Mucosa of stomach (tissue), 1 donor: ENCODE measurements around the gene DNMT1.

Source experiments
- H3K27me3 ChIP-seq: one replicate; pipeline ENCODE4 v1.7.0; 2013; ENCODE audit warnings: mild to moderate bottlenecking, low read length; ENCODE audit not compliant: control insufficient read depth, insufficient read depth
- H3K36me3 ChIP-seq: one replicate; pipeline ENCODE4 v1.7.0; 2013; ENCODE audit warnings: low read length; ENCODE audit not compliant: control insufficient read depth, insufficient read depth
- H3K4me1 ChIP-seq: one replicate; pipeline ENCODE4 v1.7.0; 2013; ENCODE audit warnings: mild to moderate bottlenecking, low read length; ENCODE audit not compliant: control insufficient read depth, insufficient read depth
- H3K4me3 ChIP-seq: one replicate; pipeline ENCODE4 v1.7.0; 2013; ENCODE audit warnings: low read length
- H3K9ac ChIP-seq: one replicate; pipeline ENCODE4 v1.7.0; 2013; ENCODE audit warnings: mild to moderate bottlenecking, low read length, moderate library complexity
- H3K9me3 ChIP-seq: one replicate; pipeline ENCODE4 v1.7.0; 2013; ENCODE audit warnings: mild to moderate bottlenecking, low read length, moderate library complexity; ENCODE audit not compliant: control insufficient read depth
- donor health status: Pancreatic carcinoma.

DNMT1 gene

DNA sequence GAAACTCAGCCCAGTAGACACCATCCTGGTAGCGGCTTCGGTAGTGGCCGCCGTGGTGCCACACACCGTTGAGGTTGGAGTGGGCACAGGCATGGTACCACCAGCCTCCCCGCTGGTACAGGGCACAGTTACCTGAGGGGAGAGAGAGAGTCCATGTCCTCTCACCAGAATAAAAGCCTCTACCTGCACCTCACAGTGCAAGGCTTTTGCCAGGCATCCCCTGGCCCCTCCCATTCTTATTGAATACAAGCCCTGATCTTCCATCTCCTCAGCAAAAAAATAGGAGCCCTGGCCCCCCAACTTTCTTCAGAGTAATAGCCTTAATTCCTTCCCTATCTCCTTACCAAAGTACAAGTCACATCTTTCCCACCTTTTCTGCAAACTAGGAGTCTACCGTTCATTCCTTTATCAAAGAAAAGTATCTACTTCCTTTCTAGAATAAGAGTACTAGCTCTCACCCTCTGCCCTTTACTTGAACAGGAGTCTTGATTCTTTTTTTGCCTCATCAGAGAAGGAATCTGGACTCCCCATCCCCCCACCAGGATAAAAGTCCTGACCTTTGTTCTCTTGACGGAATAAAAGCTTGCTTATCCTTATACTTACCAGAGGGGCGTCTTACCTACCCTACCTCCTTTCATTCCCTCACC lies 102.0 kb downstream of the DNMT1 start:
- Histone ChIP-seq H3K4me1 (peaks cover 4% of the 10 kb centered on the region), H3K36me3 (no peaks in the 10 kb centered on the region), H3K4me3 (no peak overlapping the region), H3K9me3 (no peaks in the 10 kb centered on the region), H3K9ac (no peak overlapping the region), H3K27me3 (no peaks in the 10 kb centered on the region)

DNA sequence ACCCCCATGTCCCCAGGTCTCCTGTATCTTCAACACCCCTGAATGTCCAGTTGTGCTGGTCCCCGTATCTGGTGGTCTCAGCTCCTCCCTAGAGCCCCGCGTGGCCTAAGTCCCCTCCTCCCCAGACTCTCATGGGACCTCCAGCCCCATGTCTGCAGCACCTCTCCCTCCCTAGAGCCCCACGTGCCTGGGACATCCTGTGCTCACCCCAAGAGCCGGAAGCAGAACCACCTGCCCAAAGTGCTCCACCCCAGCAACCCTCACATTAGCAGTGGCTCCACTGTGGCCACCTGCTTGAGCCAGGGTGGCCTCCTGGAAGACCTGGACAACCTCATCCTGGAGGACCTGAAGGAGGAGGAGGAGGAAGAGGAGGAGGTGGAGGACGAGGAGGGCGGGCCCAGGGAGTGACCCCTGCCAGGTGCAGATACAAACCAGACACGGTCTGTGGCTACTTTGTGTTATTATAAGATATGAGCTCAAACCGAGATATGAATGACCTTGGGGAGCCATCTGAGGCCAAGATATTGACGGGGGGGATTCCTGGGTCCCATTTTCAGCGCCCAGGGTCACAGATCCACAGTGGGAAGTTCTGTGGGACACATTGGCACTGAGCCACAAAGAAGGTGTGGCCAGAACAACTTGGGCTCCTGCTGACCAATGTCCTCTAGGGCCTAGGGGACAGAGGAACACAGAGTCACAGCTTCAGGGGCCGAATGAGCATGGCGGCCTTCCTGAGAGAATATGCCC lies 102.7 kb downstream of the DNMT1 start:
- Histone ChIP-seq H3K36me3 (no peaks in the 10 kb centered on the region), H3K9ac (no peak overlapping the region), H3K4me1 (peaks cover 4% of the 10 kb centered on the region), H3K27me3 (no peaks in the 10 kb centered on the region), H3K4me3 (no peak overlapping the region), H3K9me3 (no peaks in the 10 kb centered on the region)

DNA sequence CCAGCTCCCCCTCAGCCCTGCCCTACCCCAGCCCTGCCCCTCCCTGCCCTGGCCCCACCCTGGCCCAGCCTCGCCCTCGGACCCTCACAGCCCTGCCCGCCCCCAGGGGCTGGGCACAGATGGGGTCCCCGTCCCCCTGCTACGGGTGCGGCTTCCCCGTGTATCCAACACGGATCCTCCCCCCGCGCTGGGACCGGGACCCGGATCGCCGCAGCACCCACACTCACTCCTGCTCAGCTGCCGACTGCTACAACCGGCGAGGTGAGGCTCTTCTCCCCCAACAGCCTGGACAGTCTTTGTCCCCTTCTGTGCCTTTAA lies 103.4 kb downstream of the DNMT1 start:
- Histone ChIP-seq H3K9me3 (no peaks in the 10 kb centered on the region), H3K36me3 (no peaks in the 10 kb centered on the region), H3K9ac (no peak overlapping the region), H3K4me1 (peaks cover under 1% of the 10 kb centered on the region), H3K27me3 (no peaks in the 10 kb centered on the region), H3K4me3 (no peak overlapping the region)

DNA sequence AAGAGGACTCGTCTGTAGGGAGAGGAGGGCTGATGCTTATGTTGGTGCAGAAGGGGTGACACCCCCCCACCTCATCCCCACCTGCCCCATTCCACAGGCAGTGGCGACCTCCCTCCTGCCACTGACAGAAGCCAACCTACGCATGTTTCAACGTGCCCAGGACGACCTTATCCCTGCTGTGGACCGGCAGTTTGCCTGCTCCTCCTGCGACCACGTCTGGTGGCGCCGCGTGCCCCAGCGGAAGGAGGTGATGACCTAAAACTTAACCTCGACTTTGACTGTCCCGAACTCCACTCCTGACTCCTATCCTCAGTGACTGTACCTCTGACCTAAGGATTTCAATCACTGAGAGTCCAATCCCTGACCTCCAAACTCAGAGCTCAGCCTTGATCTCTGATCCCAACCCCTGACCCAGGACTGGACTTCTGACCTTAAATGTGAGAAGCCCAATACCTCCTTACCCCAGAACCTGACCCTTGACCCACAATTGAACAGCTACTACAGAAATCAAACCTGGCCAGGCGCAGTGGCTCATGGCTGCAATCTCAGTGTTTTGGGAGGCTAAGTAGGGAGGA lies 104.9 kb downstream of the DNMT1 start:
- no peaks in the 10 kb centered on the region for H3K27me3 ChIP-seq
- peaks cover 5% of the 10 kb centered on the region for H3K4me1 ChIP-seq
- no peaks in the 10 kb centered on the region for H3K9me3 ChIP-seq
- no peaks in the 10 kb centered on the region for H3K36me3 ChIP-seq
- no peak overlapping the region for H3K4me3 ChIP-seq
- H3K9ac ChIP-seq = no peak overlapping the region

DNA sequence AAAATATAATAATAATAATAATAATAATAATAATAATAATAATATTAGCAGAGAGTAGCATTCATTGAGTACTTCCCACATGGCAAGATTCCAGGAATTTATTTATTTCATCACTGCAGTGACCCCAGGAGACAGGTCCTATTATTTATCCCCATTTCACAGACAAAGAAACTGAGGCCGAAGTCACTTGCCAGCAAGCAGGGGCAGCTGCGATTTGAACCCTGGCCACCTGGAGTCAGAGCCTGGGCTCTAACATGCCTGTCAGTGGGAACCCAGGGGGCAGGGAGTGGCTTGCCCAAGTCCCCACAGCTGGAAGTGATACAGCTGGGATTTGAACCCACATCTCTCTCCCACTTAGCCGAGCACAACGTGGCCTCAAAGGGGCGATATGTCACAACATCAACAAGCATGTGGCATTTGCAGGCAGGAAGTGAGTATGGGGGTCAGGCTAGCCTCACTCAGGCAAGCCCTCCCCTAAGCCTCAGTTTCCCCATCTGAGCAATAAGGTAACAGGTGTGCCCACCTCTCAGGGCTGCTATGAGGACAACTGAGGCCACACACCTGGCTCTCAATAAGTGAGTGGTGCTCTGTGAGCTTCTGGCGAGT lies 105.7 kb downstream of the DNMT1 start:
- Histone ChIP-seq H3K9me3 (no peaks in the 10 kb centered on the region), H3K27me3 (no peaks in the 10 kb centered on the region), H3K4me1 (peaks cover 5% of the 10 kb centered on the region), H3K36me3 (no peaks in the 10 kb centered on the region), H3K9ac (no peak overlapping the region), H3K4me3 (no peak overlapping the region)

DNA sequence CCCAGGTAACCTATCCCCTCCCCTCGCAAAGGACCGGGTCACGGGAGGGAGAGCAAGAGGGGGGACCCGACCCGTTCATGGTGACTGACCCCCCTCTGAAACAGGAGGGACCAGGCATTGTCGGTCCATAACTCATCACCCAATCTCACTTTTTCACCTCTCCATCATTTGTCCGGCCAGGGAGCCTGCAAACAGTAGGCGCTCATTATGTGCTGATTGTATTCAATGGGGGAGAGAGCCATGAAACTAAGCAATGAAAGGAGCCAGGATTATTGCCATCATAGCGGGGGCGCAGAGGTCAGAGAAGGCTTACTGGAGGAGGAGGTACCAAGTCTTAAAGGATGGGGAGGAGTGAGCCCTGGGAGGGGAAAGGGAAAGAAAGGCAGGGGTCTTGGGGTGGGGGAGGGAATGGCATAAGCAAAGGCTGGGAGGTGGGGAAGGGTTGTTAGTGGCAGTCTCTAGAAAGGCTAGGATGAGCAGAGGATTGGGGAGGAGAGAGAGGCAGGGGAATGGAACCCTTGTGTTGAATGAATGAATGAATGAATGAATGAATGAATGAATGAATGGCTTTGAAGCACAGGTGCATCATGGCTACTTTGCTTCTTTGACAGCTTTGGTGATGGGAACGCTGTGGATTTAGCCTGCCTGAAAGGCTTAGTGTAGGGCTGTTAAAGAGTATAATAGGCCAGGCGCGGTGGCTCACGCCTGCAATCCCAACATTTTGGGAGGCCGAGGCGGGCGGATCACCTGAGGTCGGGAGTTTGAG lies 107.3 kb downstream of the DNMT1 start:
- Histone ChIP-seq H3K9me3 (no peaks in the 10 kb centered on the region), H3K27me3 (no peaks in the 10 kb centered on the region), H3K36me3 (no peaks in the 10 kb centered on the region), H3K9ac (peak overlapping the region; percentile 92), H3K4me3 (no peak overlapping the region), H3K4me1 (peaks cover 5% of the 10 kb centered on the region)

DNA sequence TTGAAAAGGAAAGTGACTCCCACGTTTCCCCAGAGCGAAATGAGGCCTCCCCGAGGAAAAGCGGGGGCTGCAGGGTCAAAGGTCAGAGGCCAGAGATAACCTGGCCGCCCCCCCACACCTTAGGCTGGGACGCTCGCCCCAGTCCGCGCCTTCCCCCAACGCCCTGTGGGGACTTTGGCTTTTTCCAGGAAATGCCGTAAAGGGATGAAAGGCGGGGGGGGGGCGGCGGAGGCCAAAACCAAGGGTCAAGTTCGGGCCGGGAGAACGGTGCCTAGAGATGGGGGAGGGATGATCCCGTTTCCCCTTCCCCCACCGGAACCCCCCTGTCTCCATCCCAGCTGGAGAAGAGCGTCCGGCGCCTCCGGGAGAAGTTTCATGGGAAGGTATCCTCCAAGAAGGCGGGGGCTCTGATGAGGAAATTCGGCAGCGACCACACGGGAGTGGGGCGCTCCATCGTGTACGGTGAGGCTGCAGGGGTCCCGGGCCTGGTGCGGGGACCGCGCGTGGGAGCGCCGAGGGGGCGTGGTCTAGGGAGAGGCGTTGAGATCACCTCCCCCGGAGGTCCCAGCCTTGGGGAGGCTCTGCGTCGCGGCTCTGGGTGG lies 108.1 kb downstream of the DNMT1 start:
- no peaks in the 10 kb centered on the region for H3K27me3 ChIP-seq
- no peaks in the 10 kb centered on the region for H3K36me3 ChIP-seq
- H3K9ac ChIP-seq = peak overlapping the region; percentile 92
- peak overlapping the region; percentile 93 for H3K4me3 ChIP-seq
- H3K4me1 ChIP-seq = peaks cover 5% of the 10 kb centered on the region
- no peaks in the 10 kb centered on the region for H3K9me3 ChIP-seq

DNA sequence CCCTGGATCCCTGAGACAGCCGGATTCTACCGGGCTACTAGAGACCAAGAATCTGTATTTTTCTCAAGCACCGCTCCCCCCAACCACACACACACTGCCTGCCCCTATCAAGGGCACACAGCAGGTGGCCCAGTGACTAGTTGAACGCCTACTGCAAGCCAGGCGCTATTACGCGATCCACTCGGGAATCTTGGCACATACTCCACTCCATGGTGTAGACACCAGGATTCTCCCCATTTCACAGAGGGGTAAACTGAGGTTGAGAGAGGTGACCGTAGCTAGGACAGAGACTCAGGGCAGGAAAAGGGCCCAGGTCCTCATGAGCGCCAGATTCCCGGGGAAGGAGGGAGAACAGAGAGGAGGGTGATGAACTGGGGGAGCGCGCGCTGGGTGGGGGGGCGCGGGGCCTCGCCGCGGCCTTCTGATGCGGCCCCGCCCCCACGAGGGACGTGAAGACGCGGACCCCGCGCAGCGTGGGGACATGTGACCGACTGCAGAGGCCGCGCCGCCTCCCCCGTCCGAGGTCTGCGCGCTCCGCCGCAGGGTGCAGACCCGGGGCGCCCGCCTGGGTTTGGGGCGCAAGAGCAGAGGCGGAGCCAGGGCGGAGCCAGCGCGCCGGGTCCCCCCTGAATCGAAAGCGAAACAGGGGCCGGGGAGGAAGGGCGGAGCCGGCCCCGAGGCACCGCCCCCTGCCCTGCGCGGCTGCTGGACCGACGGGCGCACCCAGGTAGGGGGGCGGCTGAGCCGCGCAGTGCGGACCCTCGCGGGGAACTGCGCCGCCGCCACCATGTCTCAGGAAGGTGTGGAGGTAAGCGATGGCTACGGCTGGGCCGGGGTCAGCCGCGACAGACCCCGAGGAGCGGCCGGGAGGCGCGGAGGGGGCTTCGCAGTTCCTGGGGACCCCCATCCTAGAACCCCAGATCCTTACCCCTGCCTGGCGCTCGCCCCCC lies 108.8 kb downstream of the DNMT1 start, which contains the start of gene SHFL:
Gene SHFL, plus strand, starts transcription at position 677 of the 950 bp plus-strand sequence. Its CDS starts 111 bp downstream, at position 788.
- H3K36me3 ChIP-seq = no peaks in the 10 kb centered on the region

DNA sequence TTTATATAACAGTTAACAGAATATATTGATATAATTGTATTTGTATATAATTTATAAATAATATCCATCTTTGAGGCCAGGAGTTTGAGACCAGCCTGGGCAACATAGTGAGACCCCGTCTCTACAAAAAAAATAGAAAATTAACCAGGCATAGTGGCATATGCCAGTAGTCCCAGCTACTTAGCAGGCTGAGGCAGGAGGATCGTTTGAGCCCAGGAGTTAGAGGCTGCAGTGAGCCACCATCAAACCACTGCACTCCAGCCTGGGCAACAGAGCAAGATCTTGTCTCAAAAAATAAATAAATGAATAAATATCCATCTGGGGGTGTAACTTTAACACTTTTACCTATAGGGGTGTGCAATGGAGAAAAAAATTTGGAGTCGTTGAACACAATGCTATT lies 110.0 kb downstream of the DNMT1 start:
- H3K36me3 ChIP-seq = no peaks in the 10 kb centered on the region
- no peaks in the 10 kb centered on the region for H3K9me3 ChIP-seq
- H3K27me3 ChIP-seq = no peaks in the 10 kb centered on the region
- H3K4me3 ChIP-seq = no peak overlapping the region
- peaks cover 5% of the 10 kb centered on the region for H3K4me1 ChIP-seq
- H3K9ac ChIP-seq = no peak overlapping the region

More for the DNA sequence above, 108.8 kb downstream of the DNMT1 start, which contains the start of gene SHFL:
- Histone ChIP-seq H3K27me3 (no peaks in the 10 kb centered on the region), H3K4me1 (peaks cover 5% of the 10 kb centered on the region), H3K9ac (peak within 1 kb of the TSS; percentile 92), H3K9me3 (no peaks in the 10 kb centered on the region), H3K4me3 (peak within 1 kb of the TSS; percentile 93)

DNA sequence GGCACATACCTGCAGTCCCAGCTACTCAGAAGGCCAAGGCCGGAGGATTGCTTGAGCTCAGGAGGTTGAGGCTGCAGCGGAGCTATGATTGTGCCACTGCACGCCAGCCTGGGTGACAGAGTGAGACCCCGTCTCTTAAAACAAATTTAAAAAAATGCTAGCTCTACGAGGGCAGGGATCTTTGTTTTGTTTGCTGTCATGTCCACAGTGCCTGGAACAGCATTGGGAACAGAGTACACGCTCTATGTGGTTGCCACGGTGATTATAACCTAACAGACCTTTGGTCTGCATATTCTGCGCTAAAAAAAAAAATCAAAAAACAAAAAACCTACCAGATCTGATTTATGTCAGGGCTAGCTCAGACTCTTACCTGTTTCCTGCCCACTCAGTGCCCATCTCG lies 110.8 kb downstream of the DNMT1 start:
- Histone ChIP-seq H3K36me3 (no peaks in the 10 kb centered on the region), H3K27me3 (no peaks in the 10 kb centered on the region), H3K4me3 (no peak overlapping the region), H3K9me3 (no peaks in the 10 kb centered on the region), H3K4me1 (peaks cover 5% of the 10 kb centered on the region), H3K9ac (no peak overlapping the region)
